VCaP (cell line): ENCODE measurements around the gene TBX1.
"Not testable (repeated sequence)": the region's sequence is repeated elsewhere in the genome, so short reads cannot be mapped to it uniquely, and the experiment has no call there.

Source experiments
- H3K27ac ChIP-seq: fragments of 450-650 bp; 2 replicates; pipeline ENCODE4 v1.5.1; 2017
- TF ChIP-seq, protein P1 (sequence below): fragments of 450-650 bp; conservative IDR thresholded peaks from 2 replicates; pipeline ENCODE4 v1.5.1; 2017; ENCODE audit warnings: mild to moderate bottlenecking, moderate library complexity

TBX1 gene

DNA sequence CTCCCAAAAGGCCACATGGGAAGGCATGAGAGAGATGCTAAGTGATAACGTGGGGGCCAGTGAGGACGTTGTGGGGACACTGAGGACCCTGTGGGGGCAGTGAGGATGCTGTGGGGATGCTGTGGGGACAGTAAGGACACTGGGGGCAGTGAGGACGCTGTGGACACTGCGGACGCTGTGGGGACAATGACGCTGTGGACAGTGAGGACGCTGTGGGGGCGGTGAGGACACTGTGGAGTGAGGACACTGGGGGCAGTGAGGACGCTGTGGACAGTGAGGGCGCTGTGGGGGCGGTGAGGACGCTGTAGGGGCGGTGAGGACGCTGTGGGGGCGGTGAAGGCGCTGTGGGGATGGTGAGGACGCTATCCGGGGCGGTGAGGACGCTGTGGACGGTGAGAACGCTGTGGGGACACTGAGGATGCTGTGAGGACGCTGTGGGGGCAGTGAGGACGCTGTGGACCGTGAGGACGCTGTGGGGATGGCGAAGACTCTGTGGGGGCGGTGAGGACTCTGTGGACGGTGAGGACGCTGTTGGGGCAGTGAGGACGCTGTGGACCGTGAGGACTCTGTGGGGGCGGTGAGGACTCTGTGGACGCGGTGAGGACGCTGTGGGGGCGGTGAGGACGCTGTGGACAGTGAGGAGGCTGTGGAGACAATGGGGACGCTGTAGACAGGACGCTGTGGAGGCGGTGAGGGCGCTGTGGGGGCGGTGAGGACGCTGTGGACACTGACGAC is 35.5 kb upstream of the TBX1 start:
- TF ChIP-seq, protein P1, sequence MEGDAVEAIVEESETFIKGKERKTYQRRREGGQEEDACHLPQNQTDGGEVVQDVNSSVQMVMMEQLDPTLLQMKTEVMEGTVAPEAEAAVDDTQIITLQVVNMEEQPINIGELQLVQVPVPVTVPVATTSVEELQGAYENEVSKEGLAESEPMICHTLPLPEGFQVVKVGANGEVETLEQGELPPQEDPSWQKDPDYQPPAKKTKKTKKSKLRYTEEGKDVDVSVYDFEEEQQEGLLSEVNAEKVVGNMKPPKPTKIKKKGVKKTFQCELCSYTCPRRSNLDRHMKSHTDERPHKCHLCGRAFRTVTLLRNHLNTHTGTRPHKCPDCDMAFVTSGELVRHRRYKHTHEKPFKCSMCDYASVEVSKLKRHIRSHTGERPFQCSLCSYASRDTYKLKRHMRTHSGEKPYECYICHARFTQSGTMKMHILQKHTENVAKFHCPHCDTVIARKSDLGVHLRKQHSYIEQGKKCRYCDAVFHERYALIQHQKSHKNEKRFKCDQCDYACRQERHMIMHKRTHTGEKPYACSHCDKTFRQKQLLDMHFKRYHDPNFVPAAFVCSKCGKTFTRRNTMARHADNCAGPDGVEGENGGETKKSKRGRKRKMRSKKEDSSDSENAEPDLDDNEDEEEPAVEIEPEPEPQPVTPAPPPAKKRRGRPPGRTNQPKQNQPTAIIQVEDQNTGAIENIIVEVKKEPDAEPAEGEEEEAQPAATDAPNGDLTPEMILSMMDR = no peak
- no peak overlapping the region for H3K27ac ChIP-seq

DNA sequence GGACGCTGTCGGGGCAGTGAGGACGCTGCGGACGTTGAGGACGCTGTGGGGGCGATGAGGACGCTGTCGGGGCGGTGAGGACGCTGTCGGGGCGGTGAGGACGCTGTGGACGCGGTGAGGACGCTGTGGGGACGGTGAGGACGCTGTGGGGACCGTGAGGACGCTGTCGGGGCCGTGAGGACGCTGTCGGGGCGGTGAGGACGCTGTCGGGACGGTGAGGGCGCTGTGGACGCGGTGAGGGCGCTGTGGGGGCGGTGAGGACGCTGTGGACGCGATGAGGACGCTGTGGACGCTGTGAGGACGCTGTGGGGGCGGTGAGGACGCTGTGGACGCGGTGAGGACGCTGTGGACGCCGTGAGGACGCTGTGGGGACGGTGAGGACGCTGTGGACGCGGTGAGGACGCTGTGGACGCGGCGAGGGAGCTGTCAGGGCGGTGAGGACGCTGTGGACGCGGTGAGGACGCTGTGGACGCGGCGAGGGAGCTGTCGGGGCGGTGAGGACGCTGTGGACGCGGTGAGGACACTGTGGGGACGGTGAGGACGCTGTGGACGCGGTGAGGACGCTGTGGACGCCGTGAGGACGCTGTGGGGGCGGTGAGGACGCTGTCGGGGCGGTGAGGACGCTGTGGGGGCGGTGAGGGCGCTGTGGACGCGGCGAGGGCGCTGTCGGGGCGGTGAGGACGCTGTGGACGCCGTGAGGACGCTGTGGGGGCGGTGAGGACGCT is 34.4 kb upstream of the TBX1 start:
- H3K27ac ChIP-seq = not testable (repeated sequence)

DNA sequence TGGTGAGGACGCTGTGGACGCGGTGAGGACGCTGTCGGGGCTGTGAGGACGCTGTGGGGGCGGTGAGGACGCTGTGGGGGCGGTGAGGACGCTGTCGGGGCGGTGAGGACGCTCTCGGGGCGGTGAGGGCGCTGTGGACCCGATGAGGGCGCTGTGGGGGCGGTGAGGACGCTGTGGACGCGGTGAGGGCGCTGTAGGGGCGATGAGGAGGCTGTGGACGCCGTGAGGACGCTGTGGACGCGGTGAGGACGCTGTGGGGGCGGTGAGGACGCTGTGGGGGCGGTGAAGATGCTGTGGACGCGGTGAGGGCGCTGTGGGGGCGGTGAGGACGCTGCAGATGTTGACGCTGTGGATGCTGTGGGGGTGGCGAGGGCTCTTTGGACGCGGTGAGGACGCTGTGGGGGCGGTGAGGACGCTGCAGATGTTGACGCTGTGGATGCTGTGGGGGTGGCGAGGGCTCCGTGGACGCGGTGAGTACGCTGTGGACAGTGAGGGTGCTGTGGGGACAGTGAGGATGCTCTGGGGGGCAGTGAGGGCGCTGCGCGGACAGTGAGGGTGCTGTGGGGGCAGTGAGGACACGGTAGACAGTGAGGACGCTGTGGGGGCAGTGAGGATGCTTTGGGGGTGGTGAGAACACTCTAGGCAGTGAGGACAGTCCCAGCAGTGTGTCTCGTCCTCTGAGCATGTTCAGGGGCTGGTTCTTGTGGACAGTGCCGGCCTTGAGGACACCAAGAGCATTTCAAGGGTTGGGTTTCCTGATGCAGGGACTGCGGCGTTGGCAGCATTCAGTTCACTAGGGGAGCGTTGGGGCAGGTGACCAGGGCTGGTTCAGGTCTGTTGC is 33.0 kb upstream of the TBX1 start:
- TF ChIP-seq, protein P1 = no peak
- H3K27ac ChIP-seq = no peak overlapping the region

DNA sequence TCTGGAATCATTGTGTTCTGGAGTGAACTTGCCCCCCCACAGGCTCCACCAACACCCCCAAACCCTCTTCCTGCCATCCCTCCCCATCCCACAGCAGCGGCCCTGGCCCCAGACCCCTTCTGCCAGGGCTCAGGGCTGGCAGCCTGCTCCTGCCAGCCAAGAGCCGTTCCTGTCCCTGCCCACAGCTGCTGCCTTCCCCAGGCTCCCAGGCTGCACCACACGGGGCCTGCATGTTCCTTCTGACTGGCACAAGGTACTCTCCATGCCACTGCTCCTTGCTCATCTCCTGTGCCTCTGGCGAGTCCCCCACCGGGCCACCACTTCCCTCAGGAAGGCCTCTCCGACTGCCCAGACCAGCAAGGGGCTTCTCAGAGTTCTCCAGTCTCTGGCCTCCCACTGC is 32.3 kb upstream of the TBX1 start:
- TF ChIP-seq, protein P1 = no peak
- no peak overlapping the region for H3K27ac ChIP-seq

DNA sequence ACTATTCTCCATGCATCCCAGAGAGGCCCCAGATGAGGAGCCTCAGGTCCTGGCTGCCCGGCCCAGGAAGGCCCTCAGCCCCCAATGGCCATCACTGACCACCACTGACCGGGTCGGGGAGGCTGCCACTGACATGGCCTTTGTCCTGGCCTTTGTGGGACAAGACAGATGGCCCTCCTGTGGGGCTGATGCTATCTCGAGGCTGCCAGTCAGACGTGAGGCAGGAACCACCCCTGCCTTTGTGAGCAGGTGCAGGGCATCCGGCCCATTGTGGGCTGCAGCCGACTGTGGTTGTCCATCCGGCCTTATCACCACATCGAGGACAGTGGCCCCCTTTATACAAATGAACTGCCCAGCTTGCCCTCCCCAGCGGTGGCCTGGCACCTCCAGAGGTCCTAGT is 31.7 kb upstream of the TBX1 start:
- TF ChIP-seq, protein P1 = no peak
- H3K27ac ChIP-seq = no peak overlapping the region

DNA sequence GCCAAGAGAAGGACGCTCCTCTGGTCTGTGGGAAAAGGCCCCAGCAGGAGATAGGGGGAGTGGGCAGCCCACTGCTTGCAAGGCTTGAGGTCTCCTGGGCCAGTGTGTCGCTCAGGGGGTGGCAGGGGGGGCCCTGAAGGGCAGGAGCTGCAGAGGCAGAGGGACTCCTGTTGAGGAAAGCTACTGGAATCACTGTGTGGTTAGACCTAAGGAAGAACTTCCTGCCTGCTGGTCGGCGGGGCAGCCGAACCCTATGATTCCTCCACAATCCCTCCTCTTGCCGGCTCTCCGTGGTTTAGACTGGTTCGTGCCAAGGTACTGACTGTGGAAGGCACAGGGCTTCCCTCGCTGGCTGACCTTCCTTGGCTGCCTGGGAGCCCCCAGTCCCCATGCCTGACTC is 31.1 kb upstream of the TBX1 start:
- TF ChIP-seq, protein P1 = no peak
- H3K27ac ChIP-seq = no peak overlapping the region

DNA sequence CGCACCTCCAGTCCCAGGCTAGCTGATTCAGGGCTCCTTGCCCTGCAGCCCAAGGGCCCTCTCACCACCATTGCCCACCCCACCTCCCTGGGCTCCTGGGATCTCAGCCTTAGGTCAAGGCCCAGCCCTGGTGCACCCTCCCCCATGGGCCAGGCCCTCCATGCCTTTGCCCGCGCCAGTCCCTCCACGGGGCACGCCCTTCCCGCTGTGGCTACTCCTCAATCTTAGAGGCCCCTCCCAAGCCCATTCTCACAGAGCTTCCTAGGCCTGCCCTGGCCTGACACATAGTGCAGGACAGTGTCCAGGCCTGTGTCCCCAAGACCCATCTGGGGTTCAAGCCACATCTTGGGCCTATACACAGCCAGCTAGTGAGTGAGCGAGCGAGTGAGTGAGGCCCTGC is 30.4 kb upstream of the TBX1 start:
- TF ChIP-seq, protein P1 = 0 out of 2 replicates have a peak, but pooled peaks have one; percentile 6
- peak overlapping the region; percentile 57; the same call in 1 of the 2 replicates for H3K27ac ChIP-seq
